Chondrocyte (in vitro differentiated cells): ENCODE results near the gene KCND3. TPM values are rescaled to one million over a fixed set of nuclear protein-coding genes. Genes with fewer than 3 reads are reported as not detected.

Experiments
- DNase-seq: peaks from one replicate; pipeline ENCODE4 v3.0.0; 2021; ENCODE audit warnings: mixed read lengths, low spot score
- H3K27ac Mint-ChIP-seq: one replicate; pipeline ENCODE4 v1.8.0; 2021; ENCODE audit warnings: mild to moderate bottlenecking, moderate library complexity, mixed read lengths; ENCODE audit not compliant: unreplicated experiment
- H3K27me3 Mint-ChIP-seq: 2 replicates; pipeline ENCODE4 v1.8.0; 2021; ENCODE audit warnings: low read depth, mixed read lengths
- H3K36me3 Mint-ChIP-seq: 2 replicates; pipeline ENCODE4 v1.8.0; 2021; ENCODE audit warnings: low read depth, mixed read lengths
- H3K4me1 Mint-ChIP-seq: 2 replicates; pipeline ENCODE4 v1.8.0; 2021; ENCODE audit warnings: low read depth, mild to moderate bottlenecking, mixed read lengths
- H3K4me3 Mint-ChIP-seq: one replicate; pipeline ENCODE4 v1.8.0; 2021; ENCODE audit warnings: mild to moderate bottlenecking, moderate library complexity, mixed read lengths; ENCODE audit not compliant: unreplicated experiment
- H3K9me3 Mint-ChIP-seq: 2 replicates; pipeline ENCODE4 v1.8.0; 2021; ENCODE audit warnings: low read depth, mixed read lengths
- total RNA-seq: library from RNA; stranded (reverse); gene quantifications from 3 replicates; pipeline ENCODE4 v1.2.1, GENCODE V29; 2021
- TF ChIP-seq, protein P1 (sequence below): fragments of 200-600 bp; sonication (generic); IDR thresholded peaks from 2 replicates; pipeline ENCODE4 v1.5.0; 2021; ENCODE audit warnings: antibody characterized with exemption, mild to moderate bottlenecking, moderate library complexity

Gene KCND3
- total RNA-seq, 1 donor from 2014 or later = 0.99 TPM

DNA sequence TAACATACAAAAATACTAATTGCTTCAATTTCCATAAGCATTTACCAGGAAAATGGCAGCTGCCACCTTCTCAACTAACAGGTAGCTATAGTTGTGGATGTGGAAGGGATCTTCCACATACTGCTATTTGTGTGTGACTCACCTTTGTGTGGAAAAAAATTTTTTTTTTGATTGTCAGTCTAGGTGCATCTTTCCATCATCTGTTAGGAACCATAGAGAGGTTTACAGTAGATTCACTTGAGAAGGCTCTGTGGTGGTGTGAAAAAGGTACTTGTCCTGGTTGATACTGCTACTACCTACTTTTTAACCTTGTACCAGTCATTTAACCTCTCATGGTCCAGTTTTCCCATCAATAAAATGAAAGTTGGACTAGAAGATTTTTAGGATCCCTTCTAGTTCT is 220.8 kb downstream of the KCND3 start:
- H3K27me3 Mint-ChIP-seq = no peaks in the 10 kb centered on the region
- DNase-seq = no peak
- no peak overlapping the region for H3K4me3 Mint-ChIP-seq
- H3K36me3 Mint-ChIP-seq = peaks cover 7% of the 10 kb centered on the region
- no peak overlapping the region for H3K27ac Mint-ChIP-seq
- H3K4me1 Mint-ChIP-seq = peaks cover 6% of the 10 kb centered on the region
- no peaks in the 10 kb centered on the region for H3K9me3 Mint-ChIP-seq
- TF ChIP-seq, protein P1, sequence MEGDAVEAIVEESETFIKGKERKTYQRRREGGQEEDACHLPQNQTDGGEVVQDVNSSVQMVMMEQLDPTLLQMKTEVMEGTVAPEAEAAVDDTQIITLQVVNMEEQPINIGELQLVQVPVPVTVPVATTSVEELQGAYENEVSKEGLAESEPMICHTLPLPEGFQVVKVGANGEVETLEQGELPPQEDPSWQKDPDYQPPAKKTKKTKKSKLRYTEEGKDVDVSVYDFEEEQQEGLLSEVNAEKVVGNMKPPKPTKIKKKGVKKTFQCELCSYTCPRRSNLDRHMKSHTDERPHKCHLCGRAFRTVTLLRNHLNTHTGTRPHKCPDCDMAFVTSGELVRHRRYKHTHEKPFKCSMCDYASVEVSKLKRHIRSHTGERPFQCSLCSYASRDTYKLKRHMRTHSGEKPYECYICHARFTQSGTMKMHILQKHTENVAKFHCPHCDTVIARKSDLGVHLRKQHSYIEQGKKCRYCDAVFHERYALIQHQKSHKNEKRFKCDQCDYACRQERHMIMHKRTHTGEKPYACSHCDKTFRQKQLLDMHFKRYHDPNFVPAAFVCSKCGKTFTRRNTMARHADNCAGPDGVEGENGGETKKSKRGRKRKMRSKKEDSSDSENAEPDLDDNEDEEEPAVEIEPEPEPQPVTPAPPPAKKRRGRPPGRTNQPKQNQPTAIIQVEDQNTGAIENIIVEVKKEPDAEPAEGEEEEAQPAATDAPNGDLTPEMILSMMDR = no peak

DNA sequence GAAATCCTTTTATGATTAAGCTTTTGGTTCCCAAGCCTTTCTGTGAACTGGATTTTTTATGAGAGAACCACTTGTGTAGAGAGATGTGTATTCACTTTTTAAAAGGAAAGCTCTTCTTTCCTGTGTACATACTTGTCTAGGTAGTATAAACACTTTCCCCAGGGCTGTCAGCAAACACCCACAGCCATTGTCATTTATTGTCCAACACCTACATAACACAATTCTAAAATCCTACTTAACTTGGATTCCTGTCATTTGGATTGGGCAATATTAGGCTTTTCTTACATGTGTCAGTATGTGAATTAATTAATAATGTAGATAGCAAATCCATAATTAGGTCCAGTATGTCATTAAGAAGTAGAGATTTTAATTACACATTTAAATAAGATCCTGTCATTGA is 221.4 kb downstream of the KCND3 start:
- peaks cover 7% of the 10 kb centered on the region for H3K36me3 Mint-ChIP-seq
- no peak for DNase-seq
- H3K27ac Mint-ChIP-seq = no peak overlapping the region
- TF ChIP-seq, protein P1 = no peak
- no peaks in the 10 kb centered on the region for H3K27me3 Mint-ChIP-seq
- H3K9me3 Mint-ChIP-seq = no peaks in the 10 kb centered on the region
- no peak overlapping the region for H3K4me3 Mint-ChIP-seq
- peaks cover 6% of the 10 kb centered on the region for H3K4me1 Mint-ChIP-seq

GRCh38 chr1:111762332-111762731 is 227.1 kb downstream of the KCND3 start:
- no peak for DNase-seq
- no peaks in the 10 kb centered on the region for H3K27me3 Mint-ChIP-seq
- TF ChIP-seq, protein P1 = no peak
- H3K4me3 Mint-ChIP-seq = no peak overlapping the region
- H3K27ac Mint-ChIP-seq = no peak overlapping the region
- H3K9me3 Mint-ChIP-seq = no peaks in the 10 kb centered on the region
- H3K4me1 Mint-ChIP-seq = peaks cover 6% of the 10 kb centered on the region
- H3K36me3 Mint-ChIP-seq = peaks cover 21% of the 10 kb centered on the region

DNA sequence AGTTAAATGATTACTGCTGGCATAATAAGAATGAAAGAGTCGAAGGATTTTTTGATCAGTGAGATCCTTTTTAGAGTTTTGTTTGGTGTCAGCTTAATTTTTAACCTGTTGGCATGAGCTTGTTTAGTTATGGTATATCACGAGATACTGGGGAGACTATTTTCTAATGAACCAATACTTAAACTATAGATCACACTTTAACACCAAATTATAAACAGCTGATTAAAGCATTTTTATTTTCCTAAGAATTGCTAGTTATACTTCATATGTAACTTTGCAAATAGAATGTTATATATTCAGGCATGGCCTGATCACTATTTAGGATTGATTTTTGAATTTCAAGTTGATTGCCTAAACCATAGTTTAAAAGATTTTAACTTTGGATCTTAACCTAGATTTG is 227.8 kb downstream of the KCND3 start:
- TF ChIP-seq, protein P1 = no peak
- no peak for DNase-seq
- Mint-ChIP-seq H3K4me1 (peaks cover 9% of the 10 kb centered on the region), H3K27ac (no peak overlapping the region), H3K4me3 (no peak overlapping the region), H3K36me3 (peaks cover 21% of the 10 kb centered on the region), H3K9me3 (no peaks in the 10 kb centered on the region), H3K27me3 (no peaks in the 10 kb centered on the region)

GRCh38 chr1:111758373-111758772 is 231.1 kb downstream of the KCND3 start:
- Mint-ChIP-seq H3K4me3 (no peak overlapping the region), H3K4me1 (peaks cover 21% of the 10 kb centered on the region), H3K36me3 (peaks cover 14% of the 10 kb centered on the region), H3K27me3 (no peaks in the 10 kb centered on the region), H3K27ac (no peak overlapping the region), H3K9me3 (no peaks in the 10 kb centered on the region)
- TF ChIP-seq, protein P1 = peak; percentile 62
- no peak for DNase-seq
